Ovary (tissue), 3 donors: ENCODE data around the gene ANKRD27.

Source experiments
- EP300 ChIP-seq: sonication (generic); formaldehyde crosslinking; IDR thresholded peaks from one replicate; pipeline ENCODE4 v1.6.1; 2017; ENCODE audit warnings: antibody characterized with exemption
- POLR2A ChIP-seq: fragments of 450-650 bp; IDR thresholded peaks from one replicate; pipeline ENCODE4 v1.6.1; 2017; ENCODE audit warnings: antibody characterized with exemption, mild to moderate bottlenecking, moderate library complexity
- TF ChIP-seq, protein P1 (sequence below), 3 donors: fragments of 450-650 bp in 2 of 3; fragments of 200-600 bp in 1 of 3; IDR thresholded peaks; one replicate each; pipeline versions ENCODE4 v1.5.1 to v1.8.0; 2016 to 2022; ENCODE audit warnings: antibody characterized with exemption in 3 of 3, mild to moderate bottlenecking in 1 of 3
- donor health status: DM: no; HTN: no; CAD: no.

- no peak for TF ChIP-seq POLR2A
- TF ChIP-seq EP300 = no peak
- TF ChIP-seq, protein P1, sequence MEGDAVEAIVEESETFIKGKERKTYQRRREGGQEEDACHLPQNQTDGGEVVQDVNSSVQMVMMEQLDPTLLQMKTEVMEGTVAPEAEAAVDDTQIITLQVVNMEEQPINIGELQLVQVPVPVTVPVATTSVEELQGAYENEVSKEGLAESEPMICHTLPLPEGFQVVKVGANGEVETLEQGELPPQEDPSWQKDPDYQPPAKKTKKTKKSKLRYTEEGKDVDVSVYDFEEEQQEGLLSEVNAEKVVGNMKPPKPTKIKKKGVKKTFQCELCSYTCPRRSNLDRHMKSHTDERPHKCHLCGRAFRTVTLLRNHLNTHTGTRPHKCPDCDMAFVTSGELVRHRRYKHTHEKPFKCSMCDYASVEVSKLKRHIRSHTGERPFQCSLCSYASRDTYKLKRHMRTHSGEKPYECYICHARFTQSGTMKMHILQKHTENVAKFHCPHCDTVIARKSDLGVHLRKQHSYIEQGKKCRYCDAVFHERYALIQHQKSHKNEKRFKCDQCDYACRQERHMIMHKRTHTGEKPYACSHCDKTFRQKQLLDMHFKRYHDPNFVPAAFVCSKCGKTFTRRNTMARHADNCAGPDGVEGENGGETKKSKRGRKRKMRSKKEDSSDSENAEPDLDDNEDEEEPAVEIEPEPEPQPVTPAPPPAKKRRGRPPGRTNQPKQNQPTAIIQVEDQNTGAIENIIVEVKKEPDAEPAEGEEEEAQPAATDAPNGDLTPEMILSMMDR (IDR thresholded peaks at IDR 0.05) = no peak
These were observed 77.0 kb downstream of the ANKRD27 start for GRCh38 chr19:32598022-32598421.
